SH-SY5Y (cell line): ENCODE results near the gene ARMC9.

ENCODE experiments used
- GATA2 ChIP-seq: IDR thresholded peaks from 2 replicates; pipeline ENCODE4 v1.6.1; 2011; ENCODE audit warnings: mild to moderate bottlenecking, low read depth, low read length
- GATA3 ChIP-seq: IDR thresholded peaks from 2 replicates; pipeline ENCODE4 v1.6.1; 2011; ENCODE audit warnings: low read depth, mild to moderate bottlenecking, low read length, moderate library complexity

- no peak for TF ChIP-seq GATA2
- no peak for TF ChIP-seq GATA3
Observed at GRCh38 chr2:231396058-231396821, 197.8 kb downstream of the ARMC9 start.
